Neuronal stem cell (in vitro differentiated cells): ENCODE measurements around the gene BBS10. TPM values are rescaled to one million over a fixed set of nuclear protein-coding genes. Genes with fewer than 3 reads are reported as not detected.

Experiments used
- DNase-seq: peaks from one replicate; pipeline ENCODE4 v3.0.0-alpha.2; 2013; ENCODE audit warnings: low spot score
- H2AFZ ChIP-seq: one replicate; pipeline ENCODE4 v1.6.1; 2013; ENCODE audit warnings: mild to moderate bottlenecking, low read length, inconsistent platforms
- H2AK5ac ChIP-seq: 2 replicates; pipeline ENCODE4 v1.6.1; 2013; ENCODE audit warnings: low read depth, mild to moderate bottlenecking, inconsistent platforms, low read length, moderate library complexity, mixed read lengths
- H2BK120ac ChIP-seq: 2 replicates; pipeline ENCODE4 v1.6.1; 2013; ENCODE audit warnings: low read depth, mild to moderate bottlenecking, inconsistent platforms, low read length, moderate library complexity, mixed read lengths
- H2BK12ac ChIP-seq: one replicate; pipeline ENCODE4 v1.6.1; 2013; ENCODE audit warnings: low read length, inconsistent platforms
- H2BK15ac ChIP-seq: 2 replicates; pipeline ENCODE4 v1.6.1; 2013; ENCODE audit warnings: mild to moderate bottlenecking, low read length, inconsistent platforms, mixed read lengths
- H2BK5ac ChIP-seq: one replicate; pipeline ENCODE4 v1.6.1; 2013; ENCODE audit warnings: inconsistent platforms, mild to moderate bottlenecking, low read length, moderate library complexity
- H3K14ac ChIP-seq: one replicate; pipeline ENCODE4 v1.6.1; 2013; ENCODE audit warnings: low read length, inconsistent platforms
- H3K18ac ChIP-seq: 2 replicates; pipeline ENCODE4 v1.6.1; 2013; ENCODE audit warnings: low read length, inconsistent platforms
- H3K23ac ChIP-seq: 2 replicates; pipeline ENCODE4 v1.6.1; 2013; ENCODE audit warnings: low read depth, mild to moderate bottlenecking, mixed read lengths, low read length, inconsistent platforms; ENCODE audit not compliant: poor library complexity
- H3K27ac ChIP-seq: replicated peaks from 3 replicates; pipeline ENCODE4 v1.5.1; 2013; ENCODE audit warnings: low read length, inconsistent platforms
- H3K27me3 ChIP-seq, 3 experiments: 2 replicates each; pipeline ENCODE4 v1.6.1; 2013; ENCODE audit warnings: low read length in 3 of 3, mild to moderate bottlenecking in 2 of 3, inconsistent platforms in 1 of 3, low read depth in 1 of 3, mixed read lengths in 1 of 3, moderate library complexity in 1 of 3; ENCODE audit not compliant: control insufficient read depth in 3 of 3, insufficient read depth in 3 of 3
- H3K36me3 ChIP-seq, 2 donors: replicated peaks in 1 of 2; 2 replicates each; pipeline ENCODE4 v1.6.1; 2013; ENCODE audit warnings: low read length in 2 of 2; ENCODE audit not compliant: control insufficient read depth in 2 of 2, insufficient read depth in 2 of 2
- H3K4ac ChIP-seq: 2 replicates; pipeline ENCODE4 v1.6.1; 2013; ENCODE audit warnings: inconsistent platforms, mild to moderate bottlenecking, low read length, moderate library complexity
- H3K4me1 ChIP-seq, 2 donors: 1 replicate in 1 of 2; 2 replicates in 1 of 2; pipeline ENCODE4 v1.6.1; 2013; ENCODE audit warnings: low read length in 2 of 2, low read depth in 1 of 2; ENCODE audit not compliant: control insufficient read depth in 2 of 2, insufficient read depth in 1 of 2
- H3K4me2 ChIP-seq: one replicate; pipeline ENCODE4 v1.6.1; 2013; ENCODE audit warnings: mild to moderate bottlenecking, low read length, inconsistent platforms; ENCODE audit not compliant: insufficient read depth, poor library complexity, severe bottlenecking
- H3K4me3 ChIP-seq, 2 donors: 2 replicates each; pipeline ENCODE4 v1.5.1; 2013; ENCODE audit warnings: low read length in 2 of 2, mild to moderate bottlenecking in 2 of 2, inconsistent platforms in 1 of 2, moderate library complexity in 1 of 2
- H3K79me1 ChIP-seq: one replicate; pipeline ENCODE4 v1.6.1; 2013; ENCODE audit warnings: low read depth, mild to moderate bottlenecking, inconsistent platforms, low read length, moderate library complexity
- H3K9ac ChIP-seq: one replicate; pipeline ENCODE4 v1.6.1; 2013; ENCODE audit warnings: mild to moderate bottlenecking, low read depth, low read length, inconsistent platforms; ENCODE audit not compliant: poor library complexity
- H3K9me3 ChIP-seq, 2 donors: replicated peaks in 1 of 2; 2 replicates each; pipeline versions ENCODE3 to v1.6.1; 2013; ENCODE audit warnings: low read length in 2 of 2, mild to moderate bottlenecking in 2 of 2, inconsistent platforms in 1 of 2, low read depth in 1 of 2, mixed read lengths in 1 of 2, moderate library complexity in 1 of 2; ENCODE audit not compliant: control insufficient read depth in 2 of 2, insufficient read depth in 1 of 2
- H4K8ac ChIP-seq: one replicate; pipeline ENCODE4 v1.6.1; 2013; ENCODE audit warnings: low read depth, mild to moderate bottlenecking, inconsistent platforms, low read length, moderate library complexity
- H4K91ac ChIP-seq: one replicate; pipeline ENCODE4 v1.6.1; 2013; ENCODE audit warnings: low read length, low read depth, mild to moderate bottlenecking, inconsistent platforms; ENCODE audit not compliant: poor library complexity
- WGBS, 2 donors: extraction: QIAGEN DNeasy Blood & Tissue Kit; methylation state at CpG; one replicate each; pipeline ENCODE4 v1.1.7; 2013; ENCODE audit warnings: missing lambda C conversion rate in 2 of 2, mixed read lengths in 1 of 2; ENCODE audit not compliant: insufficient read length in 2 of 2, insufficient replicate concordance in 1 of 2; ENCODE audit errors: extremely low coverage in 2 of 2; 5-methylcytosine and 5-hydroxymethylcytosine counted together
- polyA plus RNA-seq, 2 experiments: library from polyadenylated mRNA; stranded (reverse); fragments of 200-250 nt; gene quantifications; one replicate each; pipeline ENCODE4 v1.2.3, GENCODE V29; 2013

Gene BBS10
- 13.3 TPM for polyA plus RNA-seq (2013, experiment 1 of 2)
- polyA plus RNA-seq (2013, experiment 2 of 2): 13.9 TPM

- Histone ChIP-seq H3K79me1 (no peaks in the 10 kb centered on the region), H2BK5ac (peak within 1 kb of the TSS; percentile 70), H2BK120ac (no peak within 1 kb of the TSS), H2BK15ac (no peak within 1 kb of the TSS), H3K27ac (peak within 1 kb of the TSS; percentile 91), H2AFZ (peak within 1 kb of the TSS; percentile 97), H3K4me2 (peak within 1 kb of the TSS; percentile 97), H3K9me3 (no peaks in the 10 kb centered on the region), H3K18ac (peak within 1 kb of the TSS; percentile 96), H3K14ac (peak within 1 kb of the TSS; percentile 56), H3K4me1 (peaks cover 6 to 7% of the 10 kb centered on the region in 2 donors), H4K8ac (peak within 1 kb of the TSS; percentile 92), H2BK12ac (no peak within 1 kb of the TSS), H3K36me3 (peaks cover 0 to 10% of the 10 kb centered on the region in 2 donors), H2AK5ac (peak within 1 kb of the TSS; percentile 75), H3K4ac (peak within 1 kb of the TSS; percentile 37), H3K4me3 (peak within 1 kb of the TSS; percentile 80 to 99), H3K23ac (peak within 1 kb of the TSS; percentile 80), H4K91ac (no peak within 1 kb of the TSS), H3K9ac (peak within 1 kb of the TSS; percentile 93), H3K27me3 (no peaks in the 10 kb centered on the region)
- peak; percentile 80 for DNase-seq
- WGBS, 2 donors: no CpG with 5 or more reads among the region's 49 CpGs
Observed at GRCh38 chr12:76348079-76348901, at the start of gene BBS10. Gene BBS10, minus strand, starts transcription at chr12:76348415. Its CDS starts 57 bp downstream, at chr12:76348358.

- H2BK5ac ChIP-seq: no peak overlapping the region
- no peak overlapping the region for H2BK120ac ChIP-seq
- H3K23ac ChIP-seq: no peak overlapping the region
- H3K14ac ChIP-seq: no peak overlapping the region
- H2BK15ac ChIP-seq: no peak overlapping the region
- H3K27ac ChIP-seq: no peak overlapping the region
- H2BK12ac ChIP-seq: no peak overlapping the region
- H3K9me3 ChIP-seq: no peaks in the 10 kb centered on the region
- H3K4me2 ChIP-seq: no peak overlapping the region
- peaks cover 2 to 80% of the 10 kb centered on the region in 2 donors for H3K36me3 ChIP-seq
- H2AFZ ChIP-seq: no peak overlapping the region
- H3K27me3 ChIP-seq: no peaks in the 10 kb centered on the region
- no peak overlapping the region for H3K18ac ChIP-seq
- no peak overlapping the region for H4K91ac ChIP-seq
- no peak overlapping the region for H3K4me3 ChIP-seq
- H3K79me1 ChIP-seq: no peaks in the 10 kb centered on the region
- WGBS, 2 donors: no CpG with 5 or more reads among the region's 1 CpG
- H4K8ac ChIP-seq: no peak overlapping the region
- H2AK5ac ChIP-seq: no peak overlapping the region
- DNase-seq: no peak
- H3K4me1 ChIP-seq: no peaks in the 10 kb centered on the region
- H3K9ac ChIP-seq: no peak overlapping the region
- H3K4ac ChIP-seq: no peak overlapping the region
Observed at GRCh38 chr12:76391461-76391860, 43.2 kb upstream of the BBS10 start.

GRCh38 chr12:76387614-76388013 is 39.4 kb upstream of the BBS10 start:
- no peaks in the 10 kb centered on the region for H3K79me1 ChIP-seq
- H4K8ac ChIP-seq: no peak overlapping the region
- no peak overlapping the region for H3K27ac ChIP-seq
- H2AFZ ChIP-seq: no peak overlapping the region
- no peak overlapping the region for H2BK120ac ChIP-seq
- no peak overlapping the region for H3K23ac ChIP-seq
- DNase-seq: no peak
- H3K4me3 ChIP-seq: no peak overlapping the region
- no peak overlapping the region for H3K4ac ChIP-seq
- WGBS, 2 donors: no CpG with 5 or more reads among the region's 2 CpGs
- H3K18ac ChIP-seq: no peak overlapping the region
- H2BK12ac ChIP-seq: no peak overlapping the region
- H3K36me3 ChIP-seq: peaks cover 5 to 95% of the 10 kb centered on the region in 2 donors
- H3K14ac ChIP-seq: no peak overlapping the region
- no peak overlapping the region for H2BK15ac ChIP-seq
- no peak overlapping the region for H3K4me2 ChIP-seq
- H3K27me3 ChIP-seq: no peaks in the 10 kb centered on the region
- H2AK5ac ChIP-seq: no peak overlapping the region
- no peak overlapping the region for H2BK5ac ChIP-seq
- no peak overlapping the region for H3K9ac ChIP-seq
- H3K4me1 ChIP-seq: no peaks in the 10 kb centered on the region
- no peak overlapping the region for H4K91ac ChIP-seq
- H3K9me3 ChIP-seq: no peaks in the 10 kb centered on the region

- Histone ChIP-seq H3K23ac (no peak overlapping the region), H2BK120ac (no peak overlapping the region), H2AK5ac (no peak overlapping the region), H3K9ac (no peak overlapping the region), H3K79me1 (no peaks in the 10 kb centered on the region), H2BK15ac (no peak overlapping the region), H3K27me3 (no peaks in the 10 kb centered on the region), H3K4ac (no peak overlapping the region), H2AFZ (no peak overlapping the region), H3K4me1 (no peaks in the 10 kb centered on the region), H3K4me2 (no peak overlapping the region), H3K36me3 (peaks cover 5 to 78% of the 10 kb centered on the region in 2 donors), H4K8ac (no peak overlapping the region), H4K91ac (no peak overlapping the region), H3K18ac (no peak overlapping the region), H3K4me3 (no peak overlapping the region), H3K9me3 (no peaks in the 10 kb centered on the region), H2BK12ac (no peak overlapping the region), H3K14ac (no peak overlapping the region), H2BK5ac (no peak overlapping the region), H3K27ac (no peak overlapping the region)
- no peak for DNase-seq
- WGBS, 2 donors: no CpG with 5 or more reads among the region's 2 CpGs
Observed at GRCh38 chr12:76384560-76384959, 36.3 kb upstream of the BBS10 start.
